Gastroesophageal sphincter (tissue), 3 donors: ENCODE data around the gene ARMS2.
A peak's percentile ranks its signal among the peaks of the same experiment; 100 is the strongest.

Source experiments
- POLR2AphosphoS5 ChIP-seq: sonication (generic); formaldehyde crosslinking; IDR thresholded peaks from one replicate; pipeline ENCODE4 v1.6.1; 2017; ENCODE audit warnings: antibody characterized with exemption
- TF ChIP-seq, protein P1 (sequence below), 4 experiments: fragments of 200-600 bp in 2 of 4; fragments of 450-650 bp in 2 of 4; sonication (generic) in 1 of 4; IDR thresholded peaks; one replicate each; pipeline ENCODE4 v1.5.1; 2017 to 2019; ENCODE audit warnings: antibody characterized with exemption in 4 of 4, mild to moderate bottlenecking in 2 of 4, moderate library complexity in 2 of 4

DNA sequence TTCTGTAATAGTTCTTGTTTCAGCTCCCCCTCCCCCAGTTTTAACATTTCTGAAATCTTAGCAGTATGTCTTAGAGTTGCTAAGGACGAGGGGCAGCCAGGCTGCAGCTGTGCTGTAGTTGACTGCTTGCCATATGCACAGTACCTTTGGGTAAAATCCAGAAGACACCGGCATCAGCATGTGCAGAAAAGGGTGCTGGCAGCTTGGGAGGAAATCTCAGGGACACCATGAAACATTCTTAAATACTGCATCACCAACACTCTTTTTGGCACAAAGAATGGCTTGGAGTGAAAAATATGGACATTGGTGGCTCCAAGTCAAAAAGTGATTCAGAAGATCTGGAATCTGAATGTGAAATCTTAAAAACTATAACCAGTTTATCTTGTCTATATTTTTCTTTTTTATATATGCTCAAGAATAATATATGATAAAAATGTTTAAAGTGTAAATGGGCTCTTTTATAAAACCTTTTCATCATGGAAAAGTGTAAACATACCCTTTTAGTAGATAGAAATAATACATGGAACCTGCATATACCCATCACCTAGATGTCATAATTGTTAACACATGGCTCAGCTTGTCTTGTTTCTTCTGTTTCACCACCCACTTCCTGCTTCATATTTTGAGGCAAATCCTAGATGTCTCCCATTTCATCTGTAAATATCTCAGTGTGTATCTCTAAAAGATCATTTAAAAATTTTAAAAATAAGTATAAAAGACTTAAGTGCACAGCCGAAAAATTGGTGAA, 34.4 kb upstream of the ARMS2 start:
- TF ChIP-seq POLR2AphosphoS5, result peak; percentile 88
- TF ChIP-seq, protein P1, sequence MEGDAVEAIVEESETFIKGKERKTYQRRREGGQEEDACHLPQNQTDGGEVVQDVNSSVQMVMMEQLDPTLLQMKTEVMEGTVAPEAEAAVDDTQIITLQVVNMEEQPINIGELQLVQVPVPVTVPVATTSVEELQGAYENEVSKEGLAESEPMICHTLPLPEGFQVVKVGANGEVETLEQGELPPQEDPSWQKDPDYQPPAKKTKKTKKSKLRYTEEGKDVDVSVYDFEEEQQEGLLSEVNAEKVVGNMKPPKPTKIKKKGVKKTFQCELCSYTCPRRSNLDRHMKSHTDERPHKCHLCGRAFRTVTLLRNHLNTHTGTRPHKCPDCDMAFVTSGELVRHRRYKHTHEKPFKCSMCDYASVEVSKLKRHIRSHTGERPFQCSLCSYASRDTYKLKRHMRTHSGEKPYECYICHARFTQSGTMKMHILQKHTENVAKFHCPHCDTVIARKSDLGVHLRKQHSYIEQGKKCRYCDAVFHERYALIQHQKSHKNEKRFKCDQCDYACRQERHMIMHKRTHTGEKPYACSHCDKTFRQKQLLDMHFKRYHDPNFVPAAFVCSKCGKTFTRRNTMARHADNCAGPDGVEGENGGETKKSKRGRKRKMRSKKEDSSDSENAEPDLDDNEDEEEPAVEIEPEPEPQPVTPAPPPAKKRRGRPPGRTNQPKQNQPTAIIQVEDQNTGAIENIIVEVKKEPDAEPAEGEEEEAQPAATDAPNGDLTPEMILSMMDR (IDR thresholded peaks at IDR 0.05), result no peak
